Right lobe of liver (tissue), 4 donors: Measurements from ENCODE around the gene DDR2.

Source experiments
- CTCF ChIP-seq, 4 donors: fragments of 200-600 bp in 3 of 4; fragments of 450-650 bp in 1 of 4; IDR thresholded peaks; one replicate each; pipeline versions ENCODE4 v1.5.1 to v1.8.0; 2016 to 2022; ENCODE audit warnings: antibody characterized with exemption in 4 of 4, mild to moderate bottlenecking in 2 of 4
- POLR2A ChIP-seq: fragments of 450-650 bp; IDR thresholded peaks from one replicate; pipeline ENCODE4 v1.6.1; 2017; ENCODE audit warnings: antibody characterized with exemption, mild to moderate bottlenecking
- donor health status: DM: no; HTN: no; CAD: no.
- donor health status: DM: no; HTN: no; CAD: no.
- donor health status: DM: no; HTN: yes; CAD: no.

- TF ChIP-seq POLR2A (no peak), CTCF (IDR thresholded peaks at IDR 0.05) (no peak)
Measured at GRCh38 chr1:162782671-162783070, 150.4 kb downstream of the DDR2 start.
